GM18520 (cell line): ENCODE measurements around the gene KRTAP10-11.
"Not testable (repeated sequence)": the region's sequence is repeated elsewhere in the genome, so short reads cannot be mapped to it uniquely, and the experiment has no call there.

Experiments used
- ATAC-seq: cut with Tn5 transposase; IDR thresholded peaks from one replicate; pipeline ENCODE4 v1.9.1; 2021; ENCODE audit not compliant: unreplicated experiment

Gene KRTAP10-11

DNA sequence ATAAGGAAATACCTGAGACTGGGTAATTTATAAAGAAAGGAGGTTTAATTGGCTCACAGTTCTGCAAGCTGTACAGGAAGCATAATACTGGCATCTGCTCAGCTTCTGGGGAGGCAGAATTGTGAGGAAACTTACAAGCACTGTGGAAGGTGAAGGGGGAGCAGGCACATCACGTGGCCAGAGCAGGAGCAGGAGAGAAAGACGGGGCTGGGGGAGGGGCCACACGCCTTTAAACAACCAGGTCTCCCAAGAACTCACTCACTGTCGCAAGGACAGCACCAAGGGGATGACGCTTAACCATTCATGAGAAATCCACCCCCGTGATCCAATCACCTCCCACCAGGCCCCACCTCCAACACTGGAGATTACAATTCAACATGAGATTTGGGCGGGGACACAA, 15.4 kb downstream of the KRTAP10-11 start:
- not testable (repeated sequence) for ATAC-seq

DNA sequence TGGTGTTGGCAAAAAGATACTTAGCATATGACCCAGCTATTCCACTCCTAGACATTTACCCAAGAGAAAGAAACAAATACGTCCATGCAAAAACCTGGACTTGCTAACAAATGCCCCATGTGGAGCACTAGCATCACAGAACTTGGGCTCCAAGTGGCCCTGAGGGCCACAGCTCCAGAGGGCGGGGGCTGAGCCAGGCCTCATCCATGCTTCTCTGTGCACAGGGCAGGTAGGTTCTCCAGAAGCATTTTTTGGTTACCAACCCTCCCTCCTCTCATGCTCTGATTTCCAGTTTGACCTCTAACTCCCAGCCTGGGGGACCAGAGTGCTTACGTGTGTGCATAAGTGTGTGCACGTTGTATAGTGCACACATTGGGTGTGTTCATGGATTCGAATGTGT, 18.5 kb downstream of the KRTAP10-11 start:
- ATAC-seq, result no peak

DNA sequence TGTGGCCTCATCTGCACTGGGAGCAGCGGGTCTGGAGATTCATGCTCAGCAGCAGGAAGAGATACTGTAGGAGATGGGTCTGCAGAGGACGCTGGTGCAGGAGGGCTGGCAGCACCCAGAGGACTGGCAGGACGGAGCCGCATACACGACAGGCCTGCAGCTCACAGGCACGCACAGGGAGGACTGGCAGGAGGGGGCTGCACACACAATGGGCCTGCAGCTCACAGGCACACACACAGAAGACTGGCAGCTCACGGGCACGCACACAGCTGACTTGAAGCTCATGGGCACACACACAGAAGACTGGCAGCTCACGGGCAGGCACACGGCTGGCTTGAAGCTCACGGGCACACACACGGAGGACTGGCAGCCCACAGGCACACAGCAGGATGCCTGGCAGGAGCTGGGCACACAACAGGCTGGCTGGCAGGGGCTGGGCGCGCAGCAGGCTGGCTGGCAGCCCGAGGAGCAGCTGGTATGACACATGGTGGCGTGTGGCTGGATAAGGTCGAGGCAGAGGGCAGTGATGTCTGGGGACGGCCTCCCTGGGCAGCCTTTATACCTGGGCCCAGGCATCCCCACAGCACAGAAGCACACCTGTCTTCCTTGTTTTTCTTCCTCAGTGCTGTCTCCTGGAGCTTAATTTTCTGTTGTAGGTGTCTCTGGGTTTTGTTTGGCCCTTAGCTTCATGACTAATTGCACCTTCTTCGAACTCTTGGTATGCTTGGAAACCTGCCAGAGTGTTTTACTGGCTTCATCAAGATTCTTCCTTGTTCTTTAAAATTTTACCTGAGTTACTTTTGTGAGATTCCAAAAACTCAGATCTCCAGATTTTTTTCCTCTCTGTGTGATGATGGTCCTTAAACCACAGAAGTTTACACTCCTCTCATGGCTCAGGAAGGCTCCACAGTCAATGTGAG, 20.4 kb downstream of the KRTAP10-11 start, which contains the start of gene KRTAP12-2:
Gene KRTAP12-2, minus strand, starts transcription at position 527 of the 920 bp plus-strand sequence. Its CDS starts 41 bp downstream, at position 486.
- no peak for ATAC-seq

DNA sequence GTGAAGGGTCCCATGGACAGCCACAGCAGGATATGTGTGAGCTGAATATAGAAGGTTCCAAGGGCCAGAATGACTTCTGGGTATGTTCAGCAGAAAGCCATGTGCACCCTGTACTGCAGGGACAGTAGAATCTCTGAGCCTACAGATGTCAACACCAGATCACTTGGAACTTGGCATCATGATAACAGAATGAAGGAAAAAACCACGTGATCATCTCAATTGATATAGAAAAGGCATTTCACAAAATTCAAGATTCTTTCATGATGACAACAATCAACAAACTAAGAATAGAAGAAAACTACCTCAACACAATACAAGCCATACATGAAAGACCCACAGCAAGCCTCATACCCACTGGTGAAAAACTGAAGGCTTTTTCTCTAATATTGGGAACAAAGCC, 21.4 kb downstream of the KRTAP10-11 start:
- no peak for ATAC-seq

DNA sequence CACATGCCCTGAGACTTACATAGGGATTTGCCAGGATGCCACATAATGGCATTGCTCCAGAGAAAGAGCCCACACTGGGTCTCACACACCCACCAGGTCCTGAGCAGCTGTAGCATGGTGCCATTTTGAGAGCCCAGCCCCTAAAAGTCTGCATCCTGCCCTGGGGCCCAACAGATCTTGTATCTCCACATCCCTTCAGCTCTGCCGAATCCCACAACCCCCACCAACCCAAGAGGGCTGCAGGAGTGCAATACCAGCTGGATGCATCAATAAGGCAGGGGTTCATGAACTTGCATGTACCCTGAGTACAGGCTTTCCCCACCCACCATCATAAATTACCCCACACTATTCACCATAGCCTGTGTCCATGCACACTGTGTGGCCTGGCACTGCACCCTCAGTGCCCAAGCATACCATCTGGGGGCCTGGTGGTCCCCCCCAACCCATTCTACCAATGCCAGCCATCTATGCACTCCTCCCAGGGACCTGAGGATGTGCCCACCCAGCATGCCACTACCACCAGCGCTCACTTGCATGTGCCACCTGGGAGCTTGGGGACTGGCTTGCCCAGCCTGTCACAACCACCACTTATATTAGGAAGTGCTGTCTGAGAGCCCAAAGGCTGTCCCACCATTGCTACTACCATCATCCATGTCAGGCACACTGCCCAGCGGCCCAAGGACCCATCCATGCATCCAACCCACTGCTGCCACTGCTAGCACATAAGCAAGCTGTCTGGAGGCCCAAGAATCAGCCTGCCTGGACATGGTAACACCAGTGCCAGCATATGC, 24.6 kb downstream of the KRTAP10-11 start:
- no peak for ATAC-seq

DNA sequence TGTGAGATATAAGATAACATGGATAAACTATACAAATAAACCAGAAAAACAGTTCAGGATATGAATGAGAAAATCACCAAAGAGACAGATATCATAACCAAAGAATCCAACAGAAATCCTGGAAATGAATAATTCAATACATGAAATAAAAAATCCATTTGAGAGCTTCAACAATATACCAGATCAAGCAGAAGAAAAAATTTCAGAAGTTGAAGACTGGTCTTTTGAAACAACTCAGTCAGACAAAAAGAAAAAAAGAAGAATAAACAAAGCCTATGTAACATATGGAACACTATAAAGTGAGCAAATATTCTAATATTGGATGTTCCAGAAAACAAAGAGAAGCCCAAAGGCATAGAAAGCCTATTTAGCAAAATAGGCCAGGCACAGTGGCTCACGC, 25.7 kb downstream of the KRTAP10-11 start:
- ATAC-seq, result no peak

DNA sequence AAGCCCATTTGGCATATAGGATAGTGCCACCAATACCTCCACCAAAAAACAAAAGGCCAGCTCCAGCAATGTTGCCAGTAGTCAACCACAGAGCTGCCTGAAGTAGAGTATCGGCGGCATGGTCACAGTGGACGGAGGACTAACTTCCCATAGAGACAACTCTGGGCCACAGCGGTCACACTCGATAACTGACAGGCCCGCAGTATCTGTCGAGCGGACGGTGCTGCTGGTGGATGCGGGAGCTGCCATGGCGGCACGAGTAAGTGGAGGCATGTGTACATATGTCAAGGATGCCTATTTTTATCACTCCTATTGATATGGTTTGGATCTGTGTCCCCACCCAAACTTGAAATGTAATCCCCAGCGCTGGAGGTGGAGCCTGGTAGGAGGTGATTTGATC, 31.7 kb downstream of the KRTAP10-11 start:
- no peak for ATAC-seq

DNA sequence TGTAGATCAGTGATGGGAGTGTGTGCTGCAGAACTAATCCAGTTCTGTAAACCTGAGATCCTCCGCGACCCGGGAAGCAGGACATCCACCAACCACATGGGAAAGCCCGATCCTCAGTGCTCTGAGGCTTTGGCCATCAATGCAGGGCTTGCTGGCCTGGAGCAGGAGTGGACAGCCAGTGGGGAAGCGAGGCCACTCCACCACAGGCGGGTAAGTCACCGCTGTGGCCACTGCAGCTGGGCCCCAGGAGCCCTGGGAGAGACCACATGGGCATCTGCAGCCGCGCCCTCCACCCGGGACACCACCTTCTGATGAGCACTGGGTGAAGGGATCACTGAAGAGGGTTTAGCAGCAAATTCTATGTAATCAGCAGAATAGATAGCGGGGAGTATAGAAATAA, 34.9 kb downstream of the KRTAP10-11 start:
- no peak for ATAC-seq

DNA sequence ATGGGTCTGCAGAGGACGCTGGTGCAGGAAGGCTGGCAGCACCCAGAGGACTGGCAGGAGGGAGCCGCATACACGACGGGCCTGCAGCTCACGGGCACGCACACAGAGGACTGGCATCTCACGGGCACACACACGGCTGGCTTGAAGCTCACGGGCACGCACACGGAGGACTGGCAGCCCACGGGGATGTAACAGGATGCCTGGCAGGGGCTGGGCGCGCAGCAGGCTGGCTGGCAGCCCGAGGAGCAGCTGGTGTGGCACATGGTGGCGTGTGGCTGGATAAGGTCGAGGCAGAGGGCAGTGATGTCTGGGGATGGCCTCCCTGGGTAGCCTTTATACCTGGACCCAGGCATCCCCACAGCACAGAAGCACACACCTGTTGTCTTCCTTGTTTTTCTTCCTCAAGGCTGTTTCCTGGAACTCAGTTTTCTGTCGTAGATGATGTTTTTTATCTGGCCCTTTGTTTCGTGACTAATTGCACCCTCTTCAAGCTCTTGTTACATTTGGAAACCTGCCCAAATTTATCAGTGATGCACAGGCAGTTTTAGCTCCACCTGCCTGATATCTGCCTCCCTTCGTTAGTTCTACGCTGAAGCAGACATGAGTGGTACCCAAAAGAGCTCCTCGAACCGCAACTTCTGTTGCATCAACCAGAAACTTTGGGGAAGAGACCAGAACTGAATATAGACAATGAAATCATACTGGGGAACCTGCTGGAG, 35.8 kb downstream of the KRTAP10-11 start, which contains the start of gene KRTAP12-1:
Gene KRTAP12-1, minus strand, starts transcription at position 303 of the 719 bp plus-strand sequence. Its CDS starts 40 bp downstream, at position 263.
- no peak for ATAC-seq

DNA sequence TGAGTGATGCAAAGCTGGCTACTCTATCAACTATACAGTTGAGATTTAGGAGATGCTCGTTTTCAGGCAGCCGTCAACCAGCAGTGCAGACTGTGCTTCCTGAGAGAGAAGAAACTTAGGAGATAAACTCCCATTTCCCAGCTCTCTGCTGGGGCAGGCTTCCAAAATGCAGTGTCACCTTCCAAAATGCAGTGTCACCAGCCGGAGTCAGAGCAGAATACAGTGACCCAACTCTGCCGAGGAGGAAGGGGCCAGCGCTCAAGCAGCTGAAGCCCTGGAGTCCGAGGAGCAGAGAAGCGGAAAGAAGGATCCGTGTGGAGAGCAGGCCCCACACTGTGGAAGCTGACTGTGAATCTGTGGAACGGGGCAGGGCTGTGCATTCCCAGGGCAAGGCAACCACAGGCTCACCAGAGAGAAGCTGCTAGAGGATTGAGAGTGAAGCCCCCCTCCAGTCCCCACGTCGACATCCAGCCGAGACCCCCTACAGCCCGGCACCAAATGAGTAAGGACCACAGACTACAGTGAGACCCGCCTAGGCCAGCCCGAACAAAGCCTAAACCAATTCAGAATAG, 36.5 kb downstream of the KRTAP10-11 start:
- ATAC-seq, result no peak

DNA sequence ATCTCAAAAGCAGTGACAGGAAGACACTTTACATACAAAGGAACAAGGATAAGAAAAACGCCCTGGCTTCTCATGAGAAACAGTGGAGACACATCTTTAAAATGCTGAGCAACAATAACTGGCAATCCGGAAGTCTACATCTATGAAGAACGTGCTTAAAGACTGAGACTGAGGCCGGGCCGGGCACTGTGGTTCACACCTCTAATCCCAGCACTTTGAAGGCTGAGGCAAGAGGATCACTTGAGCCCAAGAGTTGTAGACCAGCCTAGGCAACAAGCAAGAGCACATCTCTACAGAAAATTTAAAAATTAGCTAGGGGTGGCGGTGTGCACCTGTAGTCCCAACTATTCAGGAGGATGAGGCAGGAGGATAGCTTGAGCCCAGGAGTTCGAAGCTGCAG, 37.9 kb downstream of the KRTAP10-11 start:
- ATAC-seq, result no peak

DNA sequence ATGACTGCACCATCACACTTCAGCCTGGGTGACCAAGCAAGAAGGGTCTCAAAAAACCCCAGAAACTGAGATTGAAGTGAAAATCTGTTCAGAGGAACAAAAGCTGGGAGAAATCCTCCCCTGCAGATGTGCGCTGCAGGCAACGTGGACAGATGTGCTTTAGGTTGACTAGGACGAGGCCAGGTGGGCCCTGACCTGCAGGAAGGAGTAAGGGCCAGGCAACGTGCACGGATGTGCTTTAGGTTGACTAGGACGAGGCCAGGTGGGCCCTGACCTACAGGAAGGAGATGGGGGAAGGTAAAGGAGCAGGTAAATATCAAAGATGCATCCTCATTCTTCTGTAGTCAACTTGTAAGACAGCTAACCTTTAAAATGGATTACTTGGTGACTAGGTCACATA, 38.3 kb downstream of the KRTAP10-11 start:
- ATAC-seq, result no peak

DNA sequence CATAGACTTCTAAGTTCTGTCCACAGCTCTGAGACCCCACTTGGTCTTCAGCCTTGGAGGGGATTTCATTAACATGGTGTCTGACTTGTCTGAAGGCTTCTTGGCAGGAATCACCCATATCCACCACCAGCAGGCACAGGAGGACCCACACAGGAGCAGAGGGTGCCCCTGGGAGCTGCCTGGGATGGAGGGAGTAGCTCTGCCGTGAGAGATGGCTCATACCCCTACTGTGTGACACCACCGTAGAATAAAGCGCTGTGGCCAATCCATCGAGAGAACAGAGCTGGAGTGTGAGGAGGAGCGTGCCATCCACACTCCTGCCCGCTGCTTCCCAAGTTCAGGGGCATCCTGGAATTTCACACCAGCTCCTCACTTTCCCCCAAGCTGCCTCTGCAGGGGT, 38.8 kb downstream of the KRTAP10-11 start:
- not testable (repeated sequence) for ATAC-seq

DNA sequence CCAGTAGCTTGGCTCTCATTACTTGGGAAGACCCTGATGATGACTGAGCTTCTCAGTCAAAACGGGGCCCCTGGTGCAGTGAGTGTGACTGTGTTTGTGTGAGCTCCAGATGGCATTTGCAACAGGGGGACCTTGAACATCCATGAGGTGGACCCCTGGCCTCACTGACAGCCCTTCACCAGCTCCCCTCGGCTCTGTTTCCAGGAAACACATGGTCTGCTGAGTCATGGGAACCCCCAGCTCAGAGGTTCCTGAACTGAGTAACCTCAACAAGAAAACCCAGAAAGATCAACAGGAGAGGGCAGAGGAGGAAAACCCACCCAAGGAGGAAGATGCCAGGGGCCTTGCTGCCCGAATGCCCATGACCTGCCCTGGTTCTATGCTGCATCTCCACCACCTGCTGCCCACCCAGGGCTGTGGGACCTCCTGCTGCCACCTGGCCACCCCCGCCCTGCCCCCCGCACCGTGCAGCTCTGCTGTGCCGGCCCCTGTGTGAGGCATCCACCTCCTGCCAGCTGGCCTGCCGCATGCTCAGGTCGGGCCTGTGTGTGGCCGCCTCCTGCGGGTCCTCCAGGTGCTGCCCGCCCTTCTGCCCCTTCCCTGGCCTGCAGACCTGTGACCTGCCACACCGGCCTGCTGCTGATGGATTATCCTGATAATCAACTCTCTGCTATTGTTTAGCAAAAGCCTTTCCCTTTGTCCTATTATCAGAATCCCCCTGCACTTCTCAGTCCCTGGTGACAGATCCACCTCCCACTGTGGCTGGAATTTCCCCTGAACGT, 40.0 kb downstream of the KRTAP10-11 start:
- ATAC-seq, result no peak

DNA sequence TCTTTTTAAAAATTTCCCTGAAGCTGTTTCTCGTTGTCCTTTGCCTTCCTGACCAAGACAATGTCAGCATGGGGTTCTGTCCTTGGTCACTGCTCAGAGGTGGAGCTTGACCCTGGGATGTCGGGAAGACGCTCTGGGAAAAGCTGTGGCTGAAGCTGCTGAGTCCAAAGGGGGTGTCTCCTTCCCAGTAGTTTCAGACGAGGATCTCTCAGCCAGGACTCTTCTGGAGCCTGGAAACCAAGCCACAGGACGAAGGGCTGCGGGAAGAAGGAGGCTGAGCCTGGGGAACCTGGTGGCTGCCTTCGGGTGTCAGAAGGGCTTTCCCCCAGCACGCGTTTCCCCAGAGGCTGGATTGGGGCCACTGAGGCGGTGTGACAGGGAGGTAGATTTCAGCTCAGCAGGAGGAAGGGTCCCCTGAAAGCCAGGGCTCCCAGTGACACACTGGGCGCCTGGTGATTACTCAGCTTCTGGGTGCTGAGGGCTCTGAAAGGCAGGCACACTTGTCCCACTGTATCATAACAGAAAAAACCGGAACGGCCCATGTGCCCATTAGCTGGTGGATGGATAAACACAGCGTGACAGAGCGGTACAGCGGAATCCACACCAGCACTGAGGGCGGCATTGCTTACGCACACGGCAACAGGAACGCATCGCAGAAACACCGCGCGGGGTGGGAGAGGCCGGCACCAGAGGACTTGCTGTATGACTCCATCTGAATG, 40.8 kb downstream of the KRTAP10-11 start:
- no peak for ATAC-seq

DNA sequence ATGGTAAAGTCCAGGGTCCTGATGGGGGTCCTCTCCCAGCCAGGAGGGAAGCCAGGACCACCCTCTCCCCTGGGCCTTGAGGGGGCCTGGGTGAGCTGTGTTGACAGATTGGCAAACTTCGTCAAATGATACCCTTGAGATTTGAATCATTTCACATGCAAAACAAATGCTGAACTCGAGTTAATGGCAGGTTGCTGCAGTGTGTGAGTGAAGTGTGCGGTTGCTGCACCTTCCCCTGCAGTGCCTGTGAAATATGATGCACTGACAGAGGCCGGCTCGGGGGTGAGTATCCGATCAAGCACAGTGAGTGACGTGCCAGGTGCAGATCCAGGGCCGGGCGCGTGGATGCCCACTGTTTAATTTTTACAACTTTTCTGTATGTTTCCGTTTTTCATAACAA, 41.5 kb downstream of the KRTAP10-11 start:
- ATAC-seq, result no peak

DNA sequence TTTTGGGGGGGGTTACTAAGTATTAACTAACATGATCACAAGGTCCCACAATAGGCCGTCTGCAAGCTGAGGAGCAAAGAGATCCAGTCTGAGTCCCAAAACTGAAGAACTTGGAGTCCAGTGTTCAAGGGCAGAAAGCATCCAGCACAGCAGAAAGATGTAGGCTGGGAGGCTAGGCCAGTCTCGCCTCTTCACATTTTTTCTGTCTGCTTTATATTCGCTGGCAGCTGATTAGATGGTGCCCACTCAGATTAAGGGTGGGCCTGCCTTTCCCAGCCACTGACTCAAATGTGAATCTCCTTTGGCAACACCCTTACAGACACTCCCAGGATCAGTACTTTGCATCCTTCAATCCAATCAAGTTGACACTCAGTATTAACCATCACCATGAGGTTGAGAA, 43.5 kb downstream of the KRTAP10-11 start:
- not testable (repeated sequence) for ATAC-seq

DNA sequence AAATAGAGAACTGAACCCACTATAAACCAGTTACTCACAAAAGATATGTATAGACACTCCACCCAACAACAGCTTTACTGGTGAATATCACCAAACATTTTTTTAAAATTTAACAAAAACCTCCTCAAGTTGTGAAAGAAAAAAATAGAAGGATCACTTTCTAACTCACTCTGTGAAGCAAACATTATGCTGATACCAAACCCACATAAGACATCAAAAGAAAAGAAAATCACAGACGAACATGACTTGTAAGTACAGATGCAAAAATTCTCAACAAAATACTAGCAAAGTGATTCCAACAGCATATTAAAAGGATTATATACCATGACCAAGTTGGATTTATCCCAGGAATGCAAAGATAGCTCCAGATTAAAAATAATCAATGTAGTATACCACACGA, 45.5 kb downstream of the KRTAP10-11 start:
- no peak for ATAC-seq

DNA sequence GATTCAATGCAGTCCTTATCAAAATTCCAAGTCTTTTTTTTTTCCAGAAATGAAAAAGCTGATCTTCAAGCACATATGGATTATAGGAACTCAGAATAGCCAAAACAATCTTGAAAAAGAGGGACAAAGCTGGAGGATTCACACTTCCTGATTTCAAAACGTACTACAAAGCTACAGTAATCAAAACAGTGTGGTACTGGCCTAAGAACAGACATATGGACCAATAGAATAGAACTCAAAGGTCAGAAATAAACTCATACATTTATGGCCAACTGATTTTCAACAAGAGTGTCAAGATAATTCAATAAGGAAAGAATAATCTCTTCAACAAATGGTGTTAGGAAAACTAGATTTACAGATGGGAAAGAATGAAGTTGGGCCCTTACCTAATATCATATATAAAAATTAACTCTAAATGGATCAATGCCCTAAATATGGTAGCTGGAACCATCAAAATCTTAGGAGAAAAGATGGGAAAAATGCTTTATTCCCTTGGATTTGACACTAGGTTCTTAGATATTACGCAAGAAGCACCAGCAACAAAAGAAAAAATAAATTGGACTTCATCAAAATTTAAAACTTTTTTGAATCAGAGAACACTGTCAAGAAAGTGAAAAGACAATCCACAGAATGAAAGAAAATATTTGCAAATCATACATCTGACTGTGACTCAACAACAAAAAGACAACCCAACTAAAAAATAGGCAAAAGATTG, 46.7 kb downstream of the KRTAP10-11 start:
- no peak for ATAC-seq
